Measurements from ENCODE around the gene PSD4.

PSD4 gene

DNA sequence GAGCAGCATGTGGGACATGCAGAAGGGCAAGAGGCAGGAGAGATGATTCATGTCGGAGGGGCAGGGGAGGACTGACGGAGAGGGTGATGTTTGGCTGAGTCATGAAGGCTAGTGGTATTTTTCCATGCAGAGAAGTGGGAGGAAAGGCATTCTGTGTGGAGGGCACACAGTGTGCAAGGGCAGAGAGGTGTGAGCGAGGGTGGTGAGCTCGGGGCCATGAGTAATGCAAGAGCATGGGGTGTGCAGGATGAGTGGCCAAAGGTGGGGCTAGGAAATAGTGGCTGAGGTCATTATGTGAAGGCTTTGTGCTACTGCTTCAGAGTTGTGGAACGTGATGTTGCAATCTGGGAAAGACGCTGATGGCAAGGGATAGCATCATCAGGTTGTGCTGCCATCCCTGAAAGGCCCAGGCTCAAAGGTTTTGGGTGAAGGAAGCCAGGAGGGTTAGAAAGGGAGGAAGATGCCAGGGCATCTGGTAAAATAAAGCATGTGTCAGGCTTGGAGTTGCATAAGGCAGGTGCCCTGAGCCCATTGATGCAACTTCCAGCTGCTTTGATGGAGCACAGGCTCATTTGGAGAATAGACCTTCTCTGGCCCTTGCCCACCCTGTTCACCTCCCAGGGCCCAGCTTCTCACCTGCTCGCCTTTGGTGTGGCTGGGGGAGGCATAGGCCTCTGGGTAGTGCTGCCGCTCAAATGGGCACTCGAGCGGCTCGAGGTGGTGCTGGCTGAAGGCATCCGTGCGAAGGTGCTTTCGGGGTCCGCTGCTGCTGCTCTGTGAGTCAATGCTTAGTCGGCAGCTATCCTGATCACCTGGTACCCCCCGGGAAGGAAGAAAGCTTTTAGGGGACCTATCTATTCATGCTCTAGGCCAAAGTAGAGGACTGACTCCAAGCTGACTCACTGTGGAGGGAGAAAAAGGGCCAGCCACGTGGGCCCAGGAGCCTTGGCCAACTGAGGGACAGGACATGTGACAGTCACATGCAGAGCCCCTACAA lies 67.4 kb downstream of the PSD4 start:
- DNase-seq = peak; percentile 94

DNA sequence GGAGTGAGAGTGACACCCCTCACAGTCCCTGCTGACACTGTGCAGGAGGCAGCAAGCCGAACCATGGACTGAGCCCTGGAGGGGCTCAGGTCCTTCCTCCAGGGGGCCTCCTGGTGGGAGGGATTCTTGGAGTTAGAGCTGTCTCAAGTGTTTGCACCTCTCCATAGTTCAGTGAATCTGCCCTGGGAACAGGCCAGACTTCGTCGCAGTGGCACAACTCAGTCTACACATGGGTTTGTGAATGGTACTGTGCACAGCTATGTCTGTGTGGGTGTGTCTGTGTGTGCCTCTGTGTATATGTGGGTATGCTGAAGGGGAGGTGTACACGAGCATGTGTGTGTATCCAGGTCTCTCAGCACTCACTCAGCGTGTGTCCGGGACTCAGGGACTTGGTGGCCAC lies 68.6 kb downstream of the PSD4 start:
- DNase-seq = no peak

DNA sequence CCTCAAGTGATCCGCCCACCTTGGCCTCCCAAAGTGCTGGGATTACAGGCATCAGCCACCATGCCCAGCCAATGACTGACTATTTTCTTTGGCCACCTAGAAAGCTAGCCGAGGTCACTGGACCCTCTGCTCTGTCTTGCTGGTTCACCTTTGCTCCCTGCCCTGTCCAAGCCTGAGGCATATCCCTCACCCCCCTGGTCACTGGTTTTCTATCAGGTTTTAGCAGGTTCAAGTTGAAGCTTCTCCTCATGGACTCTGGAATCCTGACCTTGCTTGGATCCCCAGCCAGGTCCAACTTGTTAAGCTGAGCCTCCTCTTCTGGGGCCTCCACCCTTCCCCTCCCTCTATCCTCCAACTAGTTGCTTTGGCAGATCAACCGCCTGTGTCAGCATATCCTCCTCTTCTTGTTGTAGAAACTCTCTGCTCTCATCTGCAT lies 71.5 kb downstream of the PSD4 start:
- no peak for DNase-seq

DNA sequence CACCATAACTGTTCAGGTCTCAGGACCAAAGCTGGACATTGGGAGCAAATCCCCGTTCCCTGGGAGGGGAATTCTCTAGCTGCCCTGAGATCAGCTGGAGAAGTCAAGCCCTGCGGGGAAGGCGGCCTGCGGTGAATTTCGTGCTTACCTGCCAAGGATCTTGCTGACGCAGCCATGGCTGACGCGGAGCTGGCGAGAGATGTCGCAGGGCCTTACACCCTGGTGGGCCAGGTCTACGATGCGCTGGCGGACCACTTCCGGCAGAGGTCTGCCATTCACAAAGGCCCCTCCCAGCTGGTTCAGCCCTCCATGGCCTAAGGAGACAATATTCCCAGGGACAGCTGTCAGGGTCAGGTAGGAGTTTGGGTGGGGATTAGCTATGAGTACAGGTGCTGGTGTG lies 72.8 kb downstream of the PSD4 start:
- no peak for DNase-seq

DNA sequence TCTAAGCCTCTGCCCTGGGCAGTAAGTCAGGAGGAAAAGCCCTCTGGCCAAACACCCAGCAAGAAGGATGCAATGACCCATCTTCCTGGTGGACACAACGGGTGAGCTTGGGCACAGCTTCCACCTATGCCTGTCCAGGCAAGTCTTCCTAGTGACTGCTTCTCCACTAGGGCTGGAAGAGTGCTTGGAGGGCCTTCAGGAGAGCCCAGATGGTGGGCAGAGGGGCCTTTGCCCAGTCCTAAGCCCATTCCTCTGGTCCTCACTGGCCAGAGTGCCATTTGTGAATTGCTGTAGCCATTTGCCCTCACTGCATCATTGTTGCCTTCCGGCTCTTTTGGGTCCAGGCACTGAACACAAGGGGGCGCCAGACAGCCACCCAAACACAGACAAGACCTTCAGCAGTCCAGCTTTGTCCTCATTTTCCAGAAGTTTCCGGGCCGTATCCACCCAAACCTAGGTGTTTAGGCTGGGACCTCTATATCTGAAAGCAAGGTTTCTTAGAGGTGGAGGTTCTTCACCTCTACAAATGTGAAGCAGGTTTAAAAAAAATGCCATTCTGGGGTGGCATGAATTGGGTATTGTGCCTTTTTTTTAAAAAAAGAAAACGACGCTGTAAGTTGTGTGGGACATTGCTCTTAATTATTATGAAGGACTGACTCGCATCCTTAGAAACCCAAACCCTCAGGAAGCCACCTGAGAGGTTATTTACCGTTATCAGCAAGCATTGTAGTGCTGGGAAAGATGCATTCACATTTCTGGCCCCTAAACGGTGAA lies 75.4 kb downstream of the PSD4 start:
- DNase-seq = peak; percentile 54

DNA sequence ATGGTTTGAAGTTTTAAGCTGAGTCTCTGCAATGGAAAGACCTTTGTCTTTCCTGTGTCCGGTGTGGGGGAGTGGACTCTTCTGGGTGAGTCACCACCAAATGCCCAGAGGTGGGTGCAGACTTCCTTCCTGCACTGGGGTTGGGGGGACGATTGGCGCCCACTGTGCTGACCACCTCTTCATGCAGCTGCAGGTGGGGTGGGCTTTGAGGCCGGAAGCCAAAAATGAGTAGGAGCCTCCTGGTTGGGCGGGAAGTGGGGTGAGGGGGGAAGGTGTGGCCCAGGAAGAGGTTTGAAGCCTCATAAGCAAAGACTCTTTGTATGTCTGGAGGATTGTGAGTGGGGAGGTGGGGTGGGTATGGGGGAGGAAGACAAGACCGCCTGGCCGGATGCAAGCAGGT lies 77.3 kb downstream of the PSD4 start:
- DNase-seq = no peak

DNA sequence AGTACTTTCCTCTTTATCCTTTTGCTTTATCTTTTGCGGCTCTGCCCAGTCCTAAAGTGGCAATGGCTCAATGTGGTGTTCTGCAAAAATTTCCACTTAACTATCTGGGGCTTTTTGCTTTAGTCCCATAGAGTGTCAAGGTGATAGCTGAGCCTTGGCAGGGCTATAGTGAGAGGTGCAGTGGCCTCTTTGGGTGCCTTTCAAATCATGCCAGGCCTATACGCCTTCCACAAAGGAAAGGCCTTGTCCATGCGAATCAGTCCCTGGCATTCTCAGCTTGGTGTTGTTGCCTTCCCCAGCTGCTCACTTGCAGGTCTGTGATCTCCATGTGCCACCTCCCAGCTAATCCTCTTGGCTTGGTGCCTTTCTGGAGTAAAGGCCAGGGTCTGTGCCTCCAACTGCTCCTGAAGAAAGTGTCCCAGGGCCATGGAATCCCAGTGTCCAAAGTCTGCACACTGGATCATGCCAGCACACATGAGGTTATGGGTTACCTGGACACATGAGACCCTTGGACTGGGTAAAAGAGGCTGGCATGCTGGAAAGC lies 78.3 kb downstream of the PSD4 start:
- no peak for DNase-seq

DNA sequence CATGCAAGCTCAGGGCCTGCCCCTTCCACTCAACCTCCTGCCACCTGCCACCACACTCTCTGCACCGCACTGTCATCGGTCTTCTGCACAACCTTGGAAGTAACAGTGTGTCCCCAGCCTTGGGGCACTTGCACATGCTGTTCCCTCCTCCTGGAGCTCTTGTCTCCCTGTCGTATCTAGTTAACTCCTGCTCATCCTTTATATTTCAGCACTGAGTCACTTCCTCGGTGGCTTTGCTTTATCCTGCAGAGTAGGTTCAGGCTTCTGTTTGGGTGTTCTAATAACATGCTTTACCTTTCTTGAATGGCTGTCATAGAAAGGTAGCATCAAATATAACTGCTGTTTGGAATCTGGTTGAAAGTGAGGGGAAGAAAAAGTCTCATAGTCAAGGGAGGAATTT lies 79.7 kb downstream of the PSD4 start:
- no peak for DNase-seq

DNA sequence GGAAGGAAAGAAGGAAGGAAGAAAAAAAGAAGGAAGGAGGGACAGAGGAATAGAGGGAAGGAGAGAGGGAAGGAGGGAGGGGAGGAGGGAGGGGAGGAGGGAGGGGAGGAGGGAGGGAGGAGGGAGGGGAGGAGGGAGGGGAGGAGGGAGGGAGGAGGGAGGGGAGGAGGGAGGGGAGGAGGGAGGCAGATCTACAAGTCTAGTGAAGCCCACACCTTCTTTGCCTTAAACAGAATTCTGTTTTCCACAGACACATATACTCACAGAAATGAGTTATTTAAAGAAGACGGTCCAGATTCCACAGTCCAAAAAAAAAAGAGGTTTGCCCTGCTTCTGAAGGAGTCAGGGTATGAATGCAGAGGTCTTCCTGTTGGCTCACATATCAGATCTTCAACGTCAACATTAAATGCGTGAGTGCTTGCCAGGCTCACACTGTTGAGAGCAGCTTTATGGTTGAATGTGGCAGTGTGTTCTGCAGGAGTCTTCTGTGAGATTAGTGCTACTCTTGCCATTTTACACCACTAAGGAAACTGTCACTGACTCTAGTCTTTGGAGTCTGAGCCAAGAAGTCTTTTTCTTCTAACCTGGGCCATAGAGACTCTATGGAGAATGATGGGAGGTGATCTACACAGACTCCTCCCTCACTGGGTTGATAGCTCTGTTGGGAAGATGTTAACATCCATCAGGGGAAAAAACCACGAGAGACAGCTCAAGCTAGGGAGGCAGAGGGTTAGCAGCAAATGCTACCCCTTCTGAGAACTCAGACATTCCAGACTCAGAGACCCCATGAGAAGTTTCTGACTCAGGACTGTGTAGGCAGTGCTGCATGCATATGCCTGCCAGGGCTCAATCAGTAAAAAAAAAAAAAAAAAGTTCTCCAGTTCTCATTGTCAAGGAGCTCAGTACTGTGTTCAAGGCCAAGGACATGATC lies 81.6 kb downstream of the PSD4 start:
- DNase-seq = no peak

DNA sequence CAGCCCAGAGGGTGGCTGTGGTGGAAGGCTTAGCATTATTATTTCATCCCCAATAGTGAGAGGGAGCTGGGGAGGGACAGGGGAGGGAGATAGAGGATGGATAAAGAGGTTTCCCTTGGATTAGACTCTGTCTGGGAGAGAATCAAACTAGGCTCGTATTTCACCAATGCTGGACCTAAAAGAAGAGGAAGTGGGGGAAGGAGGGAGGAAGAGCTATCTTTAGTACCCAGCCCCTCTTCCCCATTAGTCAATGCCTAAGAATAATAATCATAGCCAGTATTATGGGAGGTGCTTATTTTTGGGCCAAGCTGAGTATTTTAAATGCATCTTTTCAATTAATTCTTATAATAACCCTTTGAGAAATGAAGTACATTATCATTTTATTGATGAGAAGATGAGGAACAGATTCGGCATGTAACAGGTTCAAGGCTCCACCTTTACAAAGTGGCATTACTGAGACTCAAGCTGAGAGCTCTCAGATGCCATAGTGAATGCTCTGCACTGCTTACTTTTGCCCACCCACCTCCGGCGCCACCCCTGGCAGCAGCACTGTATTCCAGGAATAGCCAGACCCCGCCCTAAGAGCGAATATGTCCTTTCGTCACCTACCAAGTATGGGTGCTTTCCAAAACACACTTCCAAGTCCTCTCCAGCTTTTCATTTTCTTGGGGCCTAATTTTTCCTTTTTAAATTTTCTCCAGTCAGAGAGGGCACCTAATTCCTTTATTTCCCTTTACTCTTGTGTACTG lies 83.9 kb downstream of the PSD4 start:
- DNase-seq = no peak

DNA sequence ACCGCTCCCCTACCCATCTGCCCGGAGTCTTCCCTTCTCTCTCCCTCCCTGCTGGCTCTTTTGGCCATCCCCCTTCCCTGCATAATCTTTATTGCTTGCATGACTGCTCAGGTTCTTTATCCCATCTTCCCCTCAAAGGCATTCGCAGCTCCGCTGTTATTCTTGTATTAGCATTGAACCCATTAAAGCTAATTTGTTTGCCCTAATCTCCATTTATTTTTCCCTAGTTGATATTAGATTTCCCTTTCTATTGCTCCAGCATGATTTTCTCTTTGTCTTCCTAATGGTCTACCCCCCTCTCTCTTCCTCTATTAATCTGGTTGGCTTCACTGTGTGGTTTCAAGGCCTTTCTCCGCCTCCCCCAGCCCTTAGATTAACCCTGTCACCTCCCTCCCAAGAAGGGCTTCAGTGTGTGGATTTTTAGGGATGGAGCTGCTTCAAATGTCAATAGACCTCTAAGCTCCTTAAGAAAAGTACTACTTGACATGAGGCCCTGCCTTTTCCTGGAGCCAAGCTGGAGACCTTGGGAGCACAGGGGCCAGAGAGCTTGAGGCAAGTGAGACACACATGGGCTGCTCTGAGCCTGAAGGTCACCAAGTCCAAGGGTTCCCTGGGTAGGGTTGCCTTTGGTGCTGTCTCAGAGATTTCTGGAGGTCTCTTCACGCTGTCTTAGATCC lies 84.8 kb downstream of the PSD4 start:
- DNase-seq = no peak

All from T1000 (cell line).